GM21423 (cell line): Measurements from ENCODE around the gene PPP1R15B.

Experiments used
- ATAC-seq: cut with Tn5 transposase; IDR thresholded peaks from one replicate; pipeline ENCODE4 v1.9.1; 2021; ENCODE audit warnings: mild to moderate bottlenecking, moderate library complexity; ENCODE audit not compliant: unreplicated experiment

PPP1R15B gene

DNA sequence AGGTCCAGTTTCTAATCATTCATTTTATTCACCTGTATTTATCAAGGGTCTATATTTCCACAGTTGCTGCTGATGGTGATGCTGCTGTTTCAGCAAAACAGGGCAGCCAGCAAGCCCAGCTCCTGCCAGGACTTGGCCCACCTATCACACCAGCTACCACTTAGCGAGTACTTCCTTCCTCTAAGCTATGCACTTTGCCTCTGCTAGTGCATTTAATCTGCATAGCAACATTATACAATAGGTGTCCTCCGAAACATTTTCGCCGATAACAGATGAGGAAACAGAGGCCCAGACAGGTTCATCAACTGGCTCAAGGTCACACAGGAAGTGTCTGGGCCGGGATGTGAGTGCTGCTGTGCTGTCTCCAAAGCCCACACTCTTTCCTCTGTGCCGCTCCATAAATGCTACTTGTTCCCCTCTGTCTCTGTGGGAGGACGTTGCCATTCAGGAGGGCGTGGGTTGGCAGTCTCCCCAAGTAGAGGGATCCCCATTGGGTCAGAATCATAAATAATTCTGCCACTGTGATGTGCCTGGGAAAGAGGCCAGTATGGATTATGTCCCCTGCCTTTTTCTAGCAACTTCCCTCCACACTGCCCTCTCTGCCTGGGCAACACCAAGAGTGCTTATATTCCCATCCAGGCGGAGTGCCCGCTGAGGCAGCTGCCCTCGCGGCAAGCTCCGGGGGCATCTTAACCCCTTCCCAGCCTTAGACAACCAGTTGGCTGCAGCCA lies 42.5 kb downstream of the PPP1R15B start:
- no peak for ATAC-seq

DNA sequence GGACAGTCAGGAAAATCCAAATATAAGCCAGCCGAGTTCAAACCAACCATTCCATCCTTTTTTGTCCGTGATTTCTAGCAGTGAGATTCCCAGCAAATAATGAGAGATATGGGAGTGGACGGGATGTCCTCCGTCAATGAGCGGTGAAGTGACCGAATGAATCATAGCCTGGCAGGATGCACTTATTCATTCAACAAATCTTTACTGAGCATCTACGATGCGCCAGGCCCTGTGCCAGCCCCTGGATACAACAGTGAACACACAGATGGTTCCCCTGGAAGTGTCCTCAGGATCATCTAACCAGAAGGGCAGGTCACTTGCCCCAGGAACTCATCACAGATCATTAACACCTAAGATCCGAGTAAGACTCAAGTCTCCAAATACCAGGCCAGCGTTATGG lies 43.7 kb downstream of the PPP1R15B start:
- ATAC-seq, result no peak

DNA sequence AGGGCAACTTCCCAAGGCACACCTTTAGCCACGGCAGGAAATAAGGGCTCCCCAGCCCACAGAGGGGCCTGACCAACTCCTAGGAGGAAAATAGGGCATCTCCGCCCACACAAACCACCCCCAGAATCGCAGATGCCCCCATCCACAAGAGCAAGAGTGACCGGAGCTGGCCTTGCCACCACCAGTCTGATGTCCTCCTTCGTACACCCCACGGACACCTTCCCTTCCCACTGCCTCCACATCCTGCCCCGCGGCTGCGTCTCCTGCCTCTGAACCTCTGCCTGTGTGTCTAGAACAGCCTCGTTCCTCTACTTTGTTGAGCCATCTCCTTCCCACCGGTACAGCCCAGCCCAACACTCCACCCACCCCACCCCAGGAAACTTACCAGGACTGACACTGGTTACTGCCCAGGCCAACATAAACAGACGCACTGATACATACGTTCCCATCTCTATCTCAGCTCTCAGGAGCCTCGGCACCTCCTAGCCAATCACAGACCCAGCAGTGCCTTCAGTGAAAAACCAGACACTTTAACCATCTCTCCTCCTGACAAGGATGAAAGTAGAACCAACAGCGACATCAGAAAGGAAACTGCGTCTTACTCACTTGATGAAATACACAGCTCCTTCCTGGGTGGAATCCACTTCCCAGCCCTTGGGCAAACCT lies 44.3 kb downstream of the PPP1R15B start:
- no peak for ATAC-seq

DNA sequence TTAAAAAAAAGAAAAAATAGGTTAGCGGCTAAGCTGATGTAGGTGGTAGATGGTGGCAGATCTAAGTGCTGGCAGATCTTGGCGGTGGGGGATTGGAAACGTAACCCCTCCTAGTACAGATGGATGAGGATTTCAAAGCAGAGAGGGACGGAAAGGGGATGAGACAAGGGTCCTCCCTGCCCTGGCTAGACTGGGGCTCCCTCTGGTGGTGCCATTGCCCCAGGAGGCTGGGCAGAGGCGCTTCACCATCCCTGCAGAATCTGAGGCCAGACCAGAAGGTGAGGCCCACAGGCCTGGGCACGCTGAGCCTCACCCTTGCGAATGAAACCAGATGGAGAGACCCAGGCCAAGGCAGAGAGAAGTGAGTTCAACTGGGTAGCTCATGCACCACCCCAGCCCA lies 44.9 kb downstream of the PPP1R15B start:
- ATAC-seq, result no peak

DNA sequence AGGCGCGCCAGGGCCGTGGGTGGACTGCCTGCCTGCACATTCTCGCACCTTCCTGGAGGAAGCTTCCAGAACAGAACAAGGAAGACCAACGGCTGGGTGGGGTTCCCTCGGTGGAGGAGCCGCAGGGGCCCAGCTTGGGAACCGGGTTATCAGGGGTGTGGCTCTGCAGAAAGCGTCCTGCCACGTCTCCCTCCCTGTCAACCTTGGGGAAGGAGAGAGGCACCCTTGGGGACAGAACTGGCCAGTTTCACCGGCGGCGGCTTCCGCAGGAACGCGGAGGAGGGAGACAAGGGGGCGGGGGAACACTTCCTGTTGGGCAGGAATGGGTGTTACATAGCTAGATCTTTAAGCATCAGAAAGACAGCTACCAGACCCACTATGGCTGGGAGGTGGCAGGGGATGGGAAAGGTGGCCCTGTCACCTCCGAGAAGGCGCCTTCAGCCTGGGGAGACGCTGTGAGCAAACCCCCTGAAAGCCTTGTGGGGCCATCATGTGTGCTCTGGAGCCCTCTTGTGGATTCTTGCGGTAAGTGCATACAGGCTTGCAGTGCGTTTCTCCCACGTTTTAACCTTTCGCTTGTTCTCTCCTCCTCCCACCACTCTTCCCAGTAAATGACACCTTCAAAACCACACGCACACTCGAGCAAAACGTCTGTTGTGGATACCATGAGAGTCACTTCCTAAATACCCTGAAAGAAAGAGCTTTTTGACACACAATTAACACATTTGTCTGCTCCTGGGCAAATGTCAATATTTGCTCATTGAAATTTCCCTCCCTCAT lies 48.1 kb downstream of the PPP1R15B start:
- ATAC-seq, result peak; percentile 62

DNA sequence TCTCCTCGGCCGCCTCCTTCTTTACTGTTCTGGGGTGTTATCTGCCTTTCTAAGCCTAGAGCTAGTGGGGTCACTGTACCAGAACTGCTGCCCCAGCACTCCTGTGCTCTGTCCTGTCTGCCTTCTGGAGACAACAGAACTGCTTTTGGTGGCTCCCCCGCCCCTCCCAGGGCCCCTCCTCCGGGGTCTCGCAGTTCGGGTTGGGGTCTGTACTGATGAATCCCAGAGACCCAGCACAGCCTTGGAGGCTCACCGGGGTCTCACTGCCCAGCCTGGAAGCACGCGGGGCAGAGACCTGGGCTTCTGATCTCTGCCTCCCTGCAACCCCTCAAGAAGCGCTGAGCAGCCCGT lies 48.7 kb downstream of the PPP1R15B start:
- peak; percentile 6 for ATAC-seq

DNA sequence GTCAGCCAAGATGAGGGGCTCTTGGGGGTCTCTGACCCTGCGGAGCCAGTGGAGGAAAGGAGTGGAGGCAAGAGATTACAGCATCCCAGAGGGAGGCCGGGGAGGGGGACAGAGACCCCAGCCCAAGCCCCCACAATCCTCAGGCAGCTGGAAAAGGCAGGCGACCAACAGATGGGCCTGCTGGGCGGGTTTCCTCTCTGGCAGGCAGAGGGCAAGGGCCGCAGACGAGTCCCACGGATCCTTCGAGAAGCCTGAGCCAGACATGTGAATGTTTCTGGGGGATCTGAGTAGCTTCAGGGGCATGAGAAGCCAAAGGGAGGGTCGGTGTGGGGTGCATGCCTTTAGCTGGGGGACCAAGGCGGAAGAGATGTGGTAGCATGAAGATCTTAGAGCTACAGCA lies 49.8 kb downstream of the PPP1R15B start:
- ATAC-seq, result no peak

DNA sequence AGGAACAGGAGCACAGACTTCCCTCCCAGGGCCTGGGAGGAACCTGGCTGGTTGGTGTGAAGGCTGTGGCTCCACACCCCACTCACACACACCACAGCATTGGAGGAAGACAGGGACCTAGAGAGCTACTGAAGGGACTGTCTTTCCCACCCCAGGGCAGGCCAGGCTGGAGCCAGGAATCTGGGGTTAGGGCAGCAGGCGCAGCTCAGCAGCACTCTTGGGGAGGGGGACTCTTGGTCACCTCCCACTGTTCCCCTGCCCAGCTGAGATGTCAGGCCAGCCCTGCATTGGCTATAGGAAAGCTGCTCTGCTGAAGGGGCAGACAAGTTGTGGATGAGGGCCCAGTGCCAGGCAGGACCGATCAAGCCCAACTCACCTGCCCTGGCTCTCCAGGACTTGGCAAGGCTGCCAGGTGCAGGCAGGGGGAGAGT lies 50.3 kb downstream of the PPP1R15B start:
- ATAC-seq, result no peak

DNA sequence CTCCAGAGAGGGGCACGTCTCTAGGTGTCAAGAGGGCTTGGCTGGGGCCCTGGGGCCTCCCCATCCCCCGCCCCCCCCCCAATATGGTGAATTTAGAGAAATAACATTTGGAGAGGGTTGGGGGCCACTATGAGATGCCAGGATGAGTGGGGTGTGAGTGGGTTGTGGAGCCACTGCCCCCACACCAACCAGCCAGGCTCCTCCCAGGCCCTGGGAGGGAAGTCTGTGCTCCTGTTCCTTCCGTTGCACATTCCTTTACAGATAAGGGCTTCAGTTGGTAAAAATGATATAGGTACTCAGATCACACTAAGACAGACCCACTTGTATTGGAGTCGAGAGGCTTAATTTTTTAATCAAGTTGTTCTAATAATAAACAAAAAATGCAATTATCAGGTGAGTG lies 51.3 kb downstream of the PPP1R15B start:
- ATAC-seq, result no peak

DNA sequence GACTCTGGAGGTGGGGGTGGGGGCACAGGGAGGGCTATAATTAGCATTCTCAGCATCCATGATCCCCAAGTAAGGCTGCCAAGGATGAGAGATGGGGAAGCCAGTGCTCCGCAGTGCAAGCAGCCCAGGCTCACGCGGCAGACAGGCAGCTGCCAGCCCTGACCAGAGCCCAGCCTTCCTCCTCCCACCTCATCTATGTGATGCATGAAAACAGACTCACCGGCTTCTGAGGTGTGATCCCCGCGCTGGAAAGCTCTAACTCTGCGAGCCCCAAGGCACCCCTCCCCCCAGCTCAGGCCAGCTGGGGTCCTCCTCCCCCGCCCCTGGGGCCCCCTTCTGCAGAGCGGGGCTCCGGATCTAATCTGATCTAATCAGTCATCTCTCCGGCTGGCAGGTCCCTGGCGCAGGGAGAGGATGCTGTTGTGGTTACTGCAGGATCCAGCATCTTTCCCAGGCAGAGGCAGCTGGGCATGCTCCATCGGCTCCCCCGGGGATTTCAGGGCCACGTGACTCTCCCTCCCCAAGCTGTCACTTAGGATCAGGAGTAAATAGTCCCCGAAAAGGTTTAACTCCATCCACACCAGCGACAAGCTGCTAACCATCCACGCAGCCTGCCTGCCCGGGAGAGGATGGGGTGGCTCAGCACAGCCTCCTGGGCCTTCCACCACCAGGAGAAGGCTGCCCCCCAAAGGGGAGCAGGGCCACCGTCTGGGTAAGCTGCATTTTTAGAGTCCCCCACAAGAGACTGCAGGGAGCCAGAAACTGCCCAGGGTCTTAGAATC lies 52.0 kb downstream of the PPP1R15B start, which contains the start of gene PLEKHA6:
Gene PLEKHA6, minus strand, starts transcription at position 456 of the 782 bp plus-strand sequence. CDS start 86,202 bp downstream, outside the sequence.
- no peak for ATAC-seq

DNA sequence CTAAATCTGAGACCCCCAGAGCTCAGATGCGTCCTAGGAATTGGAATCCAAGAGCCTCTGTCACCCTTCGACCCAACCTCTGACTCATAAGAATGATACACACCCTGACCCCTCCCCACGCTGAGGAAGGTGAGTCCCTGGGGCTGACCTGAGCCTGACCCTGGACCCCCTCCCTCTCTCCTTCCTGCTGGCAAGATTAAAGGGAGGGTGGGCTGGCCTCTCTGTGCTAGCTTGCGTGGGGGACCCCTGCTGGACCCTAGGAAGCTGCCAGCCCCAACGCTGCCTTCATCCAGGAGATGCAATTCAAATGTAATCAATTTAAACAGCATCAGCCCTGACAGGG lies 52.5 kb downstream of the PPP1R15B start:
- ATAC-seq, result no peak

DNA sequence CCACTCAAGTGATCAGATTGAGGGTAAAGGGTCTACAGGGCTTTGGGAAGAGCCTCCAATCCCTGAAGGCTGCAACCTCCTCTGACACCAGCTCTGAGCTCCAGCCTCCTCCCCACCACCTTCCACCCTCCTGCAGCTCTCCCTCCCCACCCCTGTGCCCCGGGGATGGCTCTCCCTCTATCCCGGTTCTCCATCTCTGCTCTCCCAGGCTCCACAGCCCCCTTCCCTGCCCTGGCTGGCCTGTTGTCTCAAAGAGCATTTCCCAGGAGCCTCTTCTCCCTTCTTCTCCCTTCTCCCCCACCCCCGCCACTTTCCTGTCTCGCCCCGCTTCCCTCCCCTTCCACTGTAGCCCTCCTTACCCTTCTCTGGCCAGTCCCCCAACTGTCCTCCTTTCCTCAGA lies 53.0 kb downstream of the PPP1R15B start:
- ATAC-seq, result no peak

DNA sequence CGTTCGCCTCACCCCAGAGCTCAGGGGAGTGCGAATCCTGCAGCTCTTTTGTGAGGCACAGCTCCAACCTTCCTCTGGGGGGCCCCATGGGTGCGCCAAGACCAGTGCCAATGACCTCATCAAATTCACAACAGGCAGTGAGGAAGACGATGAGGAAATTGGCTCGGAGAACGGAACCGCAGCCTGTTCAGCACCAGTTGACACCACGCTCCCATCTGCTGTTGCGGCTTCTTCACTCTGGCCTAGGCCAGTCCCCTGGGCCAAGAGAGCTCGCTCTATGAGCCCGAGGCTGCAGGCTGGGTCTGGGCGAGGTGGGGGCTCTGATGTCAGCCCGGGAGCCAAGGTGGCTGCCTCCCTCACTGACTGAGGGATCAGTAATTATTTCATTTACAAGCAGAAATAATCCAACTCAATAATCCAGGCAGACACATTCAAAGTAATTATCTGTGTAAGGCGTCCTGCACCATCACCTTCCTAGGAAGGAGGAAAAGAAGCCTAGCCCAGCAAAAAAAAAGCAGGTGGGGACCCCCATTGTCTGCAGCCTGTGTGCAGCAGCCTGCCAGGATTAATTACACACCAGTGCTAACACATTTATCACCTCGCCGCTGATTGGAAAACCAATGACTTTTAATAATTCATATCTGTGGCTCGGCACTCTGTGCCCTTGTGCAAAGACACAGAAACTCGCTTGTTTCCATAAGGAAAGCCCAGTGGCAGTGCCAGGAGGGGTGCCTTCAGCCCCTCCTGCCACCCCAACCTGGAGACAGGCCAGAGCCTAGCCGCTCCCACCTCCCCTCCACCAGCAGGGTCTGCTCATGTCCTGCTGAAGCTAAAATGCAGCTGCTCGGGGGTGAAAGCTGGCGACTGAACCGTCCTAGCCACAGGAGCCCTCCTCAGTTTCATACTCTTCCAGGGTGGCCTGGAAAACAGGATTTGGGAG lies 53.8 kb downstream of the PPP1R15B start:
- ATAC-seq, result no peak

DNA sequence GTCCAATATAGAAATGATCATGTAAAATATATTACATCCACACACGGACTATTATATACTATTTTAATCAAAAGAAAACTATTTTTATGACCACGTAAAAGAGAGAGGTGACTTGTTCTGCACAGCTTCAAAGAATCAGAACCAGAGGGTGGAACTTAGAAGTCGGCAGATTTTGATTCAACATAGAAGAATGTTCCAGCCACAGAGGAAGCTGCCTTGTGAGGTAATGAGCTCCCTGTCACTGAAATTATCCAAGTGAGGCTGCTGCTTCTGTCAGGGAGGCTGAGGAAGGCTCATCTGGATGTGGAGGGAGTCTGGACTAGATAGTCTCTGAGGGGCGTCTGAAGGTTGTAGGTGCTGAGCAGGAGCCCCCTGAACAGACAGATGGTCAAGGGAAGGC lies 54.6 kb downstream of the PPP1R15B start:
- ATAC-seq, result no peak

DNA sequence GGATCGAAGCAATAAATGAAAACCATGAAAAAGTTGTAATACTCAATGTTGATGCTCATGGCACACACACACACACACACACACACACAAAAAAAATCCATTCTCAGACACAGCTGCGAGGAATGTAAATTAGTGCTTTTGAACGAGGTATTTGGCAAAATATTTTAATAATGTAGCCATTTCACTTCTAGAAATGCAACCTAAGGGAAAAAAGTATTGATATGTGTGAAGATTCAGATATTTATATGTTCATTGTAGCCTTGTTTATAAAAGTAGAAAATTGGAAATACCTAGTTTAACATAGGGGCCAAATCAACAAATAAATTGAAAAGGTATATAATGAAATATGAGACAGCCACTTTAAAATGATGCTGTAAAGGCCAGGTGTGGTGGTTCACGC lies 55.7 kb downstream of the PPP1R15B start:
- ATAC-seq, result no peak

DNA sequence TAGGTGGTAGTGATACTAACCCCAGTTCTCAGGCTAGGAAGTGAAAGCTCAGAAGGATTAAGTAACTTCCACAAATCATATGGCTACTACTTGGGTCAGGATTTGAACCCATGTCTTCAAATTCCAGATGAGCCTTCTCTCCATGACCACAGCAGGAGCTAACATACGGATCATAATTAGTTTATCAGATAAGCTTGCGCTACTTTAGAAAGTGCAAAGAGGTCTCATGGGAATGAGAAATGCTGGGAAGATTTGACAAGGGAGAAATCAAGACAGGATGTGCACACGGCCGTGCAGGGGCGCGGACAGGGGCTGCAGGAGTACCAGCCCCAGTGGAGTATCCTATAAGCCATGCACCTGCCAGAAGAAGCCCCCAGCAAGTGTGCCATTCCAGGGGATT lies 57.0 kb downstream of the PPP1R15B start:
- no peak for ATAC-seq
